ENCODE data around the gene ABCB6.

Gene ABCB6

GRCh38 chr2:219210886-219211362, 7.8 kb downstream of the ABCB6 start:
- Histone ChIP-seq H2AFZ (no peak overlapping the region), H3K9me3 (ENCODE audit: control insufficient read depth, low read length) (no peaks in the 10 kb centered on the region), H3K79me2 (no peaks in the 10 kb centered on the region), H3K4me3 (ENCODE audit: low read depth, low read length) (no peak overlapping the region), H3K4me1 (peaks cover 15% of the 10 kb centered on the region), H3K9ac (no peak overlapping the region), H3K27ac (no peak overlapping the region), H3K36me3 (ENCODE audit: control insufficient read depth, insufficient read depth, low read length) (no peaks in the 10 kb centered on the region), H3K27me3 (ENCODE audit: control insufficient read depth, insufficient read depth, low read length) (no peaks in the 10 kb centered on the region), H3K4me2 (ENCODE audit: low read length) (no peak overlapping the region)
- TF ChIP-seq CTCF (IDR thresholded peaks at IDR 0.05) = no peak

- H3K36me3 ChIP-seq (ENCODE audit: control insufficient read depth, insufficient read depth, low read length) = no peaks in the 10 kb centered on the region
- no peak for TF ChIP-seq CTCF (IDR thresholded peaks at IDR 0.05)
- no peak overlapping the region for H3K4me3 ChIP-seq (ENCODE audit: low read depth, low read length)
- H3K4me2 ChIP-seq (ENCODE audit: low read length) = no peak overlapping the region
- no peaks in the 10 kb centered on the region for H3K27me3 ChIP-seq (ENCODE audit: control insufficient read depth, insufficient read depth, low read length)
- no peak overlapping the region for H3K27ac ChIP-seq
- no peak overlapping the region for H3K9ac ChIP-seq
- no peaks in the 10 kb centered on the region for H3K9me3 ChIP-seq (ENCODE audit: control insufficient read depth, low read length)
- no peaks in the 10 kb centered on the region for H3K79me2 ChIP-seq
- H3K4me1 ChIP-seq = peaks cover 15% of the 10 kb centered on the region
- no peak overlapping the region for H2AFZ ChIP-seq
Observed at GRCh38 chr2:219210196-219210885, 8.4 kb downstream of the ABCB6 start.

- no peaks in the 10 kb centered on the region for H3K27me3 ChIP-seq (ENCODE audit: control insufficient read depth, insufficient read depth, low read length)
- H2AFZ ChIP-seq = no peak overlapping the region
- no peak overlapping the region for H3K4me3 ChIP-seq (ENCODE audit: low read depth, low read length)
- TF ChIP-seq CTCF (IDR thresholded peaks at IDR 0.05) = no peak
- H3K27ac ChIP-seq = no peak overlapping the region
- no peak overlapping the region for H3K4me2 ChIP-seq (ENCODE audit: low read length)
- no peaks in the 10 kb centered on the region for H3K36me3 ChIP-seq (ENCODE audit: control insufficient read depth, insufficient read depth, low read length)
- H3K9ac ChIP-seq = no peak overlapping the region
- H3K4me1 ChIP-seq = peaks cover 15% of the 10 kb centered on the region
- H3K9me3 ChIP-seq (ENCODE audit: control insufficient read depth, low read length) = no peaks in the 10 kb centered on the region
- H3K79me2 ChIP-seq = no peaks in the 10 kb centered on the region
Observed at GRCh38 chr2:219209236-219210195, 9.2 kb downstream of the ABCB6 start.

- peak overlapping the region; percentile 9 for H2AFZ ChIP-seq
- TF ChIP-seq CTCF (IDR thresholded peaks at IDR 0.05) = no peak
- H3K4me3 ChIP-seq (ENCODE audit: low read depth, low read length) = peak overlapping the region; percentile 80
- no peaks in the 10 kb centered on the region for H3K36me3 ChIP-seq (ENCODE audit: control insufficient read depth, insufficient read depth, low read length)
- no peaks in the 10 kb centered on the region for H3K9me3 ChIP-seq (ENCODE audit: control insufficient read depth, low read length)
- peak overlapping the region; percentile 92 for H3K27ac ChIP-seq
- H3K27me3 ChIP-seq (ENCODE audit: control insufficient read depth, insufficient read depth, low read length) = no peaks in the 10 kb centered on the region
- H3K4me1 ChIP-seq = peaks cover 15% of the 10 kb centered on the region
- no peaks in the 10 kb centered on the region for H3K79me2 ChIP-seq
- no peak overlapping the region for H3K9ac ChIP-seq
- H3K4me2 ChIP-seq (ENCODE audit: low read length) = peak overlapping the region; percentile 79
Observed at GRCh38 chr2:219207884-219208740, 10.6 kb downstream of the ABCB6 start.
